H1 (cell line): ENCODE results near the gene HSPA12A. TPM values are rescaled to one million over a fixed set of nuclear protein-coding genes. Genes with fewer than 3 reads are reported as not detected.

Experiments used
- CTCF ChIA-PET: fragments of 300-600 bp; sonication (Branson Sonifier 250); formaldehyde crosslinking; loops from one replicate; lab custom pipeline; 2021; ENCODE audit not compliant: partially characterized antibody; lab: Charles Lee
- POLR2A ChIA-PET: fragments of 300-600 bp; sonication (Branson Sonifier 250); formaldehyde crosslinking; loops from one replicate; lab custom pipeline; 2021; ENCODE audit warnings: inconsistent platforms; ENCODE audit not compliant: partially characterized antibody; lab: Charles Lee
- DNase-seq, 2 experiments: peaks; one replicate each; pipeline versions ENCODE4 v3.0.0 to v3.0.0-alpha.2; 2010 to 2022; ENCODE audit warnings: low spot score in 2 of 2, low read depth in 1 of 2, mixed read lengths in 1 of 2
- FAIRE-seq: peaks from 2 replicates; lab custom pipeline; 2011; peaks lifted over from hg19 to GRCh38; lab: Jason Lieb, UNC
- H2AFZ ChIP-seq: 2 replicates; pipeline ENCODE4 v1.8.1; 2012; ENCODE audit warnings: low read length, inconsistent platforms
- H2AK5ac ChIP-seq: 2 replicates; pipeline ENCODE4 v1.6.1; 2013; ENCODE audit warnings: low read depth, low read length
- H2BK120ac ChIP-seq: replicated peaks from 2 replicates; pipeline ENCODE3; 2013; ENCODE audit warnings: low read depth, low read length, inconsistent platforms
- H2BK12ac ChIP-seq: 2 replicates; pipeline ENCODE4 v1.6.1; 2013; ENCODE audit warnings: low read depth, low read length
- H2BK15ac ChIP-seq: 2 replicates; pipeline ENCODE4 v1.6.1; 2013; ENCODE audit warnings: low read length
- H2BK20ac ChIP-seq: 2 replicates; pipeline ENCODE4 v1.6.1; 2013; ENCODE audit warnings: low read length
- H2BK5ac ChIP-seq: 2 replicates; pipeline ENCODE4 v1.6.1; 2013; ENCODE audit warnings: low read depth, low read length
- H3K14ac ChIP-seq: 2 replicates; pipeline ENCODE4 v1.6.1; 2013; ENCODE audit warnings: inconsistent platforms; ENCODE audit not compliant: insufficient read length
- H3K18ac ChIP-seq: 2 replicates; pipeline ENCODE4 v1.6.1; 2013; ENCODE audit warnings: low read length; ENCODE audit errors: extremely low read depth
- H3K23ac ChIP-seq: 2 replicates; pipeline ENCODE4 v1.6.1; 2013; ENCODE audit warnings: inconsistent platforms; ENCODE audit not compliant: insufficient read length
- H3K23me2 ChIP-seq: 2 replicates; pipeline ENCODE4 v1.6.1; 2013; ENCODE audit warnings: low read depth, low read length
- H3K27ac ChIP-seq: 2 replicates; pipeline ENCODE4 v1.6.1; 2011; ENCODE audit warnings: low read depth, low read length, inconsistent platforms
- H3K27me3 ChIP-seq, 4 experiments: replicated peaks in 1 of 4; 1 replicate in 1 of 4; 2 replicates in 3 of 4; pipeline versions ENCODE4 v1.6.1 to v1.8.1; 2011 to 2013; ENCODE audit warnings: low read length in 3 of 4, mild to moderate bottlenecking in 3 of 4, inconsistent platforms in 2 of 4, mixed read lengths in 2 of 4, moderate library complexity in 1 of 4; ENCODE audit not compliant: control insufficient read depth in 3 of 4, insufficient read depth in 3 of 4; ENCODE audit errors: extremely low read depth in 1 of 4
- H3K36me3 ChIP-seq, 4 experiments: 2 replicates each; pipeline versions ENCODE4 v1.6.1 to v1.8.1; 2011 to 2013; ENCODE audit warnings: mild to moderate bottlenecking in 4 of 4, low read length in 3 of 4, moderate library complexity in 2 of 4, control low read depth in 1 of 4, inconsistent platforms in 1 of 4; ENCODE audit not compliant: insufficient read depth in 4 of 4, control insufficient read depth in 2 of 4
- H3K4ac ChIP-seq: replicated peaks from 2 replicates; pipeline ENCODE3; 2013; ENCODE audit warnings: low read length, low read depth, mixed read lengths, inconsistent platforms; ENCODE audit not compliant: insufficient read length
- H3K4me1 ChIP-seq, 4 experiments: replicated peaks in 1 of 4; 1 replicate in 1 of 4; 2 replicates in 3 of 4; pipeline versions ENCODE4 v1.6.1 to v1.8.1; 2011 to 2013; ENCODE audit warnings: low read length in 3 of 4, inconsistent platforms in 2 of 4, mixed read lengths in 1 of 4; ENCODE audit not compliant: insufficient read depth in 4 of 4, control insufficient read depth in 3 of 4
- H3K4me2 ChIP-seq, 2 experiments: 2 replicates each; pipeline versions ENCODE4 v1.6.1 to v1.8.1; 2011 to 2013; ENCODE audit warnings: low read depth in 2 of 2, low read length in 2 of 2, control low read depth in 1 of 2, inconsistent platforms in 1 of 2, mild to moderate bottlenecking in 1 of 2; ENCODE audit not compliant: insufficient read depth in 1 of 2
- H3K4me3 ChIP-seq, 4 experiments: fragments of 200-600, 300-600 bp in 1 of 4; sonication (generic), shearing (Covaris generic), sonication (Bioruptor Twin) in 1 of 4; 2 replicates each; pipeline versions ENCODE4 v1.5.1 to v1.8.1; 2011 to 2016; ENCODE audit warnings: low read length in 4 of 4, low read depth in 3 of 4, control low read depth in 2 of 4, inconsistent platforms in 2 of 4, mild to moderate bottlenecking in 2 of 4, mixed read lengths in 1 of 4, moderate library complexity in 1 of 4; ENCODE audit not compliant: insufficient read depth in 2 of 4; ENCODE audit errors: extremely low read depth in 1 of 4
- H3K56ac ChIP-seq: replicated peaks from 2 replicates; pipeline ENCODE3; 2013; ENCODE audit warnings: low read depth, mild to moderate bottlenecking, mixed read lengths, low read length, inconsistent platforms; ENCODE audit not compliant: insufficient read length
- H3K79me1 ChIP-seq: 2 replicates; pipeline ENCODE4 v1.6.1; 2013; ENCODE audit warnings: low read depth, low read length, control low read depth
- H3K79me2 ChIP-seq, 2 experiments: 2 replicates each; pipeline versions ENCODE4 v1.6.1 to v1.8.1; 2012 to 2013; ENCODE audit warnings: low read length in 2 of 2, mild to moderate bottlenecking in 2 of 2, inconsistent platforms in 1 of 2; ENCODE audit not compliant: insufficient read depth in 2 of 2, control insufficient read depth in 1 of 2
- H3K9ac ChIP-seq, 4 experiments: replicated peaks in 1 of 4; 1 replicate in 1 of 4; 2 replicates in 3 of 4; pipeline versions ENCODE4 v1.6.1 to v1.8.1; 2011 to 2013; ENCODE audit warnings: low read depth in 3 of 4, low read length in 3 of 4, control low read depth in 2 of 4, mild to moderate bottlenecking in 2 of 4, moderate library complexity in 2 of 4, inconsistent platforms in 1 of 4; ENCODE audit errors: extremely low read depth in 1 of 4
- H3K9me3 ChIP-seq, 2 experiments: 2 replicates each; pipeline versions ENCODE4 v1.6.1 to v1.8.1; 2012 to 2013; ENCODE audit warnings: mild to moderate bottlenecking in 2 of 2, moderate library complexity in 2 of 2, control low read depth in 1 of 2, inconsistent platforms in 1 of 2, low read depth in 1 of 2, low read length in 1 of 2, mixed read lengths in 1 of 2; ENCODE audit not compliant: insufficient read depth in 2 of 2
- H4K20me1 ChIP-seq, 2 experiments: replicated peaks in 1 of 2; 2 replicates each; pipeline versions ENCODE3 to v1.8.1; 2011 to 2013; ENCODE audit warnings: inconsistent platforms in 2 of 2, low read length in 2 of 2, mild to moderate bottlenecking in 1 of 2; ENCODE audit not compliant: insufficient read depth in 2 of 2, control insufficient read depth in 1 of 2
- H4K5ac ChIP-seq: 2 replicates; pipeline ENCODE4 v1.6.1; 2013; ENCODE audit warnings: low read length, low read depth, mixed read lengths, inconsistent platforms; ENCODE audit not compliant: insufficient read length
- H4K8ac ChIP-seq: 2 replicates; pipeline ENCODE4 v1.8.0; 2013; ENCODE audit warnings: mild to moderate bottlenecking, moderate library complexity, low read length, inconsistent platforms; ENCODE audit not compliant: insufficient read depth; ENCODE audit errors: extremely low read depth
- H4K91ac ChIP-seq: replicated peaks from 2 replicates; pipeline ENCODE3; 2013; ENCODE audit warnings: low read length, mixed read lengths, inconsistent platforms; ENCODE audit not compliant: insufficient read length
- BCL11A ChIP-seq, 2 experiments: IDR thresholded peaks; one replicate each; pipeline ENCODE4 v1.6.1; 2011; ENCODE audit warnings: low read depth in 2 of 2, low read length in 2 of 2, mild to moderate bottlenecking in 2 of 2
- CBX5 ChIP-seq: fragments of 300-800, 300-1000 bp; sonication (generic); IDR thresholded peaks from 2 replicates; pipeline ENCODE4 v1.7.1; 2016; ENCODE audit warnings: antibody characterized with exemption, low read length, low read depth
- CEBPB ChIP-seq: IDR thresholded peaks from 2 replicates; pipeline ENCODE4 v1.6.1; 2012; ENCODE audit warnings: low read depth, low read length
- CTBP2 ChIP-seq: IDR thresholded peaks from 2 replicates; pipeline ENCODE4 v1.7.0; 2011; ENCODE audit warnings: borderline replicate concordance, mild to moderate bottlenecking, moderate library complexity, mixed read lengths, low read length; ENCODE audit not compliant: insufficient read depth, insufficient read length
- JUN ChIP-seq: IDR thresholded peaks from 2 replicates; pipeline ENCODE4 v1.6.1; 2011; ENCODE audit warnings: low read depth, mild to moderate bottlenecking, improper control_type of control experiment, low read length
- KDM1A ChIP-seq: fragments of 200-600, 300-600 bp; sonication (generic); IDR thresholded peaks from 2 replicates; pipeline ENCODE4 v1.7.1; 2016; ENCODE audit warnings: mild to moderate bottlenecking, low read length, borderline replicate concordance
- KDM5A ChIP-seq: fragments of 200-600 bp; IDR thresholded peaks from 2 replicates; pipeline ENCODE4 v1.7.1; 2012; ENCODE audit warnings: mild to moderate bottlenecking, low read length, inconsistent platforms, mixed read lengths
- MAFK ChIP-seq: IDR thresholded peaks from 2 replicates; pipeline ENCODE4 v1.6.1; 2012; ENCODE audit warnings: low read depth, mild to moderate bottlenecking, improper control_type of control experiment, low read length
- RAD21 ChIP-seq, 2 experiments: IDR thresholded peaks in 1 of 2; conservative IDR thresholded peaks in 1 of 2; 2 replicates each; pipeline ENCODE4 v1.6.1; 2011; ENCODE audit warnings: low read depth in 2 of 2, low read length in 2 of 2, improper control_type of control experiment in 1 of 2, inconsistent platforms in 1 of 2, mild to moderate bottlenecking in 1 of 2, moderate library complexity in 1 of 2
- RFX5 ChIP-seq: IDR thresholded peaks from 2 replicates; pipeline ENCODE4 v1.6.1; 2011; ENCODE audit warnings: low read depth, low read length, improper control_type of control experiment, borderline replicate concordance
- TAF7 ChIP-seq: optimal IDR thresholded peaks from 2 replicates; pipeline ENCODE3; 2011; ENCODE audit warnings: low read depth, mild to moderate bottlenecking, inconsistent platforms, low read length, moderate library complexity, borderline replicate concordance
- USF2 ChIP-seq: IDR thresholded peaks from 2 replicates; pipeline ENCODE4 v1.6.1; 2011; ENCODE audit warnings: low read length, improper control_type of control experiment
- WGBS, 2 experiments: shearing (Covaris generic) in 1 of 2; methylation state at CpG; one replicate each; pipeline versions ENCODE4 v1.1.6 to v1.1.7; 2013 to 2015; ENCODE audit warnings: low lambda C conversion rate in 2 of 2, mixed read lengths in 2 of 2, inconsistent platforms in 1 of 2, low coverage in 1 of 2, missing lambda C conversion rate in 1 of 2; ENCODE audit not compliant: insufficient replicate concordance in 2 of 2, insufficient coverage in 1 of 2, insufficient read length in 1 of 2; ENCODE audit errors: extremely low coverage in 1 of 2, missing lambda C conversion rate in 1 of 2; 5-methylcytosine and 5-hydroxymethylcytosine counted together
- polyA plus RNA-seq, 7 experiments: library from polyadenylated mRNA; depleted of rRNA in 3 of 7; stranded (reverse) in 5 of 7; unstranded in 2 of 7; fragments of >200 nt in 5 of 7; fragments of 200-250 nt in 2 of 7; gene quantifications; 1 replicate in 5 of 7; 2 replicates in 1 of 7; 4 replicates in 1 of 7; pipeline versions ENCODE4 v1.2.1 to v1.2.3, GENCODE V29; 2011 to 2013; ENCODE audit warnings: missing spikeins in 2 of 7, mixed read lengths in 2 of 7
- total RNA-seq: library from RNA; stranded (reverse); fragmentation: NEBNext Ultra II Directional; extraction: Animal tissue kit (Norgen Biotek cat#: 25700); gene quantifications from 2 replicates; pipeline ENCODE4 v1.2.1, GENCODE V29; 2021

HSPA12A gene
- total and polyA plus RNA-seq, 2 of the 8 experiments (the other 6 are each of a cell fraction or from before 2014, with no cell fraction given): 3.1 to 6.9 TPM

GRCh38 chr10:116653885-116654284 lies 88.5 kb downstream of the HSPA12A start:
- H2AK5ac ChIP-seq: no peak overlapping the region
- ChIA-PET POLR2A (no interaction called here), CTCF (interaction anchor here (0.8 to 7.6 kb wide), 17 partner anchors 9 to 522 kb away, joined by 3 to 66 read pairs (median 4); no protein-coding TSS in a partner anchor)
- no peak overlapping the region for H2BK15ac ChIP-seq
- H3K79me2 ChIP-seq: no peaks in the 10 kb centered on the region
- no peak overlapping the region for H2BK5ac ChIP-seq
- TF ChIP-seq CEBPB: no peak
- no peak for TF ChIP-seq USF2
- no peak for TF ChIP-seq BCL11A (IDR thresholded peaks at IDR 0.05; ENCODE audit: low read depth in 2 of 2, low read length in 2 of 2)
- no peak for TF ChIP-seq JUN
- TF ChIP-seq TAF7: no peak
- TF ChIP-seq RAD21 (IDR thresholded peaks at IDR 0.05 in 1 of 2, conservative IDR thresholded peaks at IDR 0.05 in 1 of 2; ENCODE audit: low read depth in 2 of 2, low read length in 2 of 2): no peak
- no peak for TF ChIP-seq KDM5A
- no peak for TF ChIP-seq CBX5
- no peak for TF ChIP-seq CTBP2
- TF ChIP-seq RFX5: no peak
- TF ChIP-seq MAFK: no peak
- no peak for TF ChIP-seq KDM1A
- H3K27me3 ChIP-seq: no peaks in the 10 kb centered on the region
- no peak overlapping the region for H3K18ac ChIP-seq
- FAIRE-seq (no peak), DNase-seq (no peak)
- no peak overlapping the region for H3K56ac ChIP-seq
- no peaks in the 10 kb centered on the region for H3K79me1 ChIP-seq
- H3K9ac ChIP-seq: no peak overlapping the region
- H3K4me2 ChIP-seq: no peak overlapping the region
- H3K9me3 ChIP-seq: no peaks in the 10 kb centered on the region
- no peak overlapping the region for H2BK12ac ChIP-seq
- H3K36me3 ChIP-seq: no peaks in the 10 kb centered on the region
- H4K5ac ChIP-seq: no peak overlapping the region
- H2BK120ac ChIP-seq: no peak overlapping the region
- H4K8ac ChIP-seq: no peak overlapping the region
- H3K23me2 ChIP-seq: no peaks in the 10 kb centered on the region; the same call in 1 of the 2 replicates
- H4K20me1 ChIP-seq: no peaks in the 10 kb centered on the region
- no peak overlapping the region for H3K4me3 ChIP-seq
- no peak overlapping the region for H2BK20ac ChIP-seq
- no peak overlapping the region for H2AFZ ChIP-seq
- no peak overlapping the region for H3K4ac ChIP-seq
- H3K4me1 ChIP-seq: no peaks in the 10 kb centered on the region
- no peak overlapping the region for H4K91ac ChIP-seq
- no peak overlapping the region for H3K23ac ChIP-seq
- 75% methylated on average over 1 of the region's 1 CpG; no CpG with 5 or more reads in 1 of the 2 experiments for WGBS, 2 experiments
- H3K27ac ChIP-seq: no peak overlapping the region
- no peak overlapping the region for H3K14ac ChIP-seq
